Measurements from ENCODE around the gene GRIN2D.

The GRIN2D gene

DNA sequence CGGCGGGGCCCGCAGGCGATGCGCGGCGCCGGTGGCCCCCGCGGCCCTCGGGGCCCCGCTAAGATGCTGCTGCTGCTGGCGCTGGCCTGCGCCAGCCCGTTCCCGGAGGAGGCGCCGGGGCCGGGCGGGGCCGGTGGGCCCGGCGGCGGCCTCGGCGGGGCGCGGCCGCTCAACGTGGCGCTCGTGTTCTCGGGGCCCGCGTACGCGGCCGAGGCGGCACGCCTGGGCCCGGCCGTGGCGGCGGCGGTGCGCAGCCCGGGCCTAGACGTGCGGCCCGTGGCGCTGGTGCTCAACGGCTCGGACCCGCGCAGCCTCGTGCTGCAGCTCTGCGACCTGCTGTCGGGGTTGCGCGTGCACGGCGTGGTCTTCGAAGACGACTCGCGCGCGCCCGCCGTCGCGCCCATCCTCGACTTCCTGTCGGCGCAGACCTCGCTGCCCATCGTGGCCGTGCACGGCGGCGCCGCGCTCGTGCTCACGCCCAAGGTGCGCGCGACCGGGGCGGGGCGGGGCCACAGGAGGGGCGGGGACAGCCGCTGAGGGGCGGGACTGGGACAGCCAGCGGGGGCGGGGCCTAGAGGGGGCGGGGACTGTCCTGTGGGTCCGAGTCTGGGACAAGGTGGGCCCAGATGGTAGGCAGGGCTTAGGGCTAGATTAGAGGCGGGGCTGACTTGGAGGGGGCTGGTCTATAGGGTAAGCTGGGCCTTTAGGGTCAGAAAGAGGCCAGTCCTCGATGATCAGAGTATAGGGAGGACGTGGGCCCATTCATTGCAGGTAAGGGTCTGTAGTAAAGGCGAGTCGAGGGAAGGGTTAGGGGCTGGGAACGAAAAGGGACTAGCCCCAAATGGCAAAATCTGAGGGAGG lies 5.1 kb downstream of the GRIN2D start:
- DNase-seq, result peak; percentile 97

DNA sequence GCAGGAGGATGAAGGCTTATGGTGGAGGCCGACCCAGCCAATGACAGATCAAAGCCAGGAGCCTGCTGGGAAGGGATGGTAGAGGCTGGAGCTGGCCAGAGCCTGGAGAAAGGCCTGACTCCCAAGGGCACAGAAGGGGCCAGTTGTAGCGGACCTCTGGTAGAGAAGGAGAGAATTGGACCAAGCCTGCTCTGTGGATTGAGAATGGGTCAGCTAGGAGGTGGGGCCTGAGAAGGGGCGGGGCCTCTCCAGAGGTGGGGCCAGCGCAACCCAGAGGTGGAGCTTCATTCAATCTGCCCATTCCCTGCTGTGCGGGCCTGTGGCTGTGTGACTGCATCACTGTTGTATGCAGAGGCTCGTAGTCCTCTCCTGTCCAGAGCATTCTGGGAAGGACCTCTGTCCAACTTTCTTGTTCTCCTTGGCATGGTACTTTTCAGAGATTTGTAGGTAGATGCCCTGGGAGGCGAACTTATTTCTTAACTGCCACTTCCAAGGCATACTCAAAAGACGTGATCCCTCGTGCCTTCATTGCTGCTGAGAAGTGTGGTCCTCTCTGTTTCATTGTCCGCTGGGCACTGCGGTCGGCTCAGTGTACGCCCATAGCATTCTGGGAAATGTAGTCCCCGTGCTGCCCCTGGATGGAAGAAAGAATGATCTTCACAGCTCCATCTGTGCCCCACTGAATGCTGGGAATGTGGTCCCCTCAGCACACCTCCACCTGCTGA lies 6.7 kb downstream of the GRIN2D start:
- DNase-seq, result peak; percentile 99

DNA sequence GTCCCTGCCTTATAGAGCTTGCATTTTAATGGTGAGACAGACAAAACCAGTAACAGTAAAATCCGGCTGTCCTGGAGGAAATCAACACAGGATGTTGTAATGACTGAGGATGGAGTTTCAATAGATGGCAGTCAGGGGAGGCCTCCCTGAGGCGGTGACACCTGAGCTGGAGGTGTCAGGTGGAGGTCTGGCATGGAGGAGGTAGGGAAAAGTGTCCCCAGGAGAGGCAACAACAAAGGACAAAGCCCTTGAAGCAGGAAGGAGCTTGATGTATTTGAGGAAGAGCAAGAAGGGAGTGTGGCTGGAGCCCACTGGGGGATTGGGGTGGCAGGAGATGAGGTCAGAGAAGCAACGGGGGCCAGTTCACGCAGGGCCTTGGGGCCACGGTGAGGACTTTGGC lies 7.8 kb downstream of the GRIN2D start:
- DNase-seq, result peak; percentile 46

DNA sequence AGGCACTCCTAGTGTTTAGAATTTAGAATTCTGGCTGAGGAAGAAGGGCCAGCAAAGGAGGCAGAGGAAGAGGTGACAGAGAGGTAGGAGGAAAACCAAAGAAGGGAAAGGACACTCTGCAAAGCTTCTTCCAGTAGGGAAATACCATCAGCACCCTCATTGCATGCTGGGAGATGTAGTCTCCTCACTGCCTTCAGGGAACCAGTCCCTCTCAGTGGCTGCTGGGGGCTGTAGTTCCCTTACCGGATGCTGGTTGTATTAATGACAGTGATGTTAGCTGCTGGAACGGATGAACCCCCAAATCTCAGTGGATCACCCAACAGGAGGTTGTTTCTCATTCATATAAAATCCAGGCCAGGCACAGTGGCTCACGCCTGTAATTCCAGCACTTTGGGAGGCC lies 10.1 kb downstream of the GRIN2D start:
- peak; percentile 63 for DNase-seq

DNA sequence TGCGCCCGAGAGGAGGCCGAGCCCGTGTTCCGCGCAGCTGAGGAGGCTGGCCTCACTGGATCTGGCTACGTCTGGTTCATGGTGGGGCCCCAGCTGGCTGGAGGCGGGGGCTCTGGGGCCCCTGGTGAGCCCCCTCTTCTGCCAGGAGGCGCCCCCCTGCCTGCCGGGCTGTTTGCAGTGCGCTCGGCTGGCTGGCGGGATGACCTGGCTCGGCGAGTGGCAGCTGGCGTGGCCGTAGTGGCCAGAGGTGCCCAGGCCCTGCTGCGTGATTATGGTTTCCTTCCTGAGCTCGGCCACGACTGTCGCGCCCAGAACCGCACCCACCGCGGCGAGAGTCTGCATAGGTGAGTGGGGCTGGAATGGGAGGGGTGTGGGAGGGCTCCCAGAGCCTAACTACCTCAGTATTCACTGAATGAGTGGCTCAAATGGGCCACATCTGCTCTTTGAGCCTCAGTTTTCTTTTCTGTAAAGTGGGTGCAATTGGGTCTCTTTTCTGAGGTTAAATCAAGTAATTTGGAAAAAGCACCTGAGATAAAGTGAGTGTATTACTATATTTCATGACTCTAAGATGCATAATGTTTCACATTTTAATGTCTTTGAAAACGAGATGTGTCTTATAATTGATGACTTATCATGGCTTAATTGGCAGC lies 11.7 kb downstream of the GRIN2D start:
- no peak for DNase-seq

DNA sequence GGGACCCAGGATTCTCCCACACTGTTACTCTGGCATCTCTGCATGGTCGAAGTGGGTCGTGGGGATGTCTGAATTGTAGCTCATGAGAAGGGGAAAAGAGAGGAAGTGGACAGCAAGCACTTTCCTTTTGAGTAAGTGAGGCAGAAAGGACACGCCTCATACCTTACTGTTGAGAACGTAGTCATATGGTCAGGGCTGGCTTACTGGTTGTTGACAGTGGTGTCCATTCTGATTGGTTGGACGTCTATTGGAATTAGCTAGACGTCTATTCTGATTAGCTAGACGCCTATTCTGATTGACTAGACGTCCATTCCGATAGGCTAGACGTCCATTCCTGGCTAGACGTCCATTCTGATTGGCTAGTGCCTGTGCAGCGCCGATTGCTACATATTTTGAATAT lies 12.4 kb downstream of the GRIN2D start:
- no peak for DNase-seq

DNA sequence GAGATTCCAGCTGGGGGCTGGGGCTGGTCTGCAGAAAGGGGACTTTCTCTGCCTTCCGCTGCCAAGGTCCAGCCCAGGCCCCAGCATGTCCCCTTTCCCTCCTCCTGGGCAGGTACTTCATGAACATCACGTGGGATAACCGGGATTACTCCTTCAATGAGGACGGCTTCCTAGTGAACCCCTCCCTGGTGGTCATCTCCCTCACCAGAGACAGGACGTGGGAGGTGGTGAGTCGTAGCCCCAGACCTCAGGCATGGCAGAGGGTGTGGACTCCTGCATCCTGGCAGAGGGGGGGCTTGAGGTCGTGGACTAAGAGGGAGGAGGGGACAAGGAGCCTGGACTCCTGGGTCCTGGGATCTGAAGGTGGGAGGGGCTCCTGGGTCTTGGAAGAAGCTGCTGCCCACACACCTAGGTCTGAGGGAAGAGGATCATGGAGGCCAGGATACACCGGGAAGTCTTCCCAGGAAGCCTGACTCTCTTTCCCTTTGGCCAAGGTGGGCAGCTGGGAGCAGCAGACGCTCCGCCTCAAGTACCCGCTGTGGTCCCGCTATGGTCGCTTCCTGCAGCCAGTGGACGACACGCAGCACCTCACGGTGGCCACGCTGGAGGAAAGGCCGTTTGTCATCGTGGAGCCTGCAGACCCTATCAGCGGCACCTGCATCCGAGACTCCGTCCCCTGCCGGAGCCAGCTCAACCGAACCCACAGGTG lies 20.6 kb downstream of the GRIN2D start:
- no peak for DNase-seq

DNA sequence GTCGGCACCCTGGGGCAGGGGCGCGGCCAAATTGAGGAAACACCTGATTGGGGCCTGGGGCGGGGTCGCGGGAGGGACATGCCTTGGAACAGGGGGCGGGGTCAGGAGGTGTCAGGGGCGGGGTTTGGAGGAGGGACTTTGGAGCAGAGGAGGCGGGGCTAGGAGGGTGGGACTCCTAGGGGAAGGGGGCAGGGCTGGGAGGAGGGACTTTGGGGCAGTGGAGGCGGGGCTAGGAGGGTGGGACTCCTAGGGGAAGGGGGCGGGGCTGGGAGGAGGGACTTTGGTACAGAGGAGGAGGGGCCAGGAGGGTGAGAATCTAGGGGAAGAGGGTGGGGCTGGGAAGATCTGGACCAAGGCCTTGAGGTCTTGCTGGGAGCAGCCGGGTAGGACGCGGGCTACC lies 21.9 kb downstream of the GRIN2D start:
- DNase-seq, result peak; percentile 45

DNA sequence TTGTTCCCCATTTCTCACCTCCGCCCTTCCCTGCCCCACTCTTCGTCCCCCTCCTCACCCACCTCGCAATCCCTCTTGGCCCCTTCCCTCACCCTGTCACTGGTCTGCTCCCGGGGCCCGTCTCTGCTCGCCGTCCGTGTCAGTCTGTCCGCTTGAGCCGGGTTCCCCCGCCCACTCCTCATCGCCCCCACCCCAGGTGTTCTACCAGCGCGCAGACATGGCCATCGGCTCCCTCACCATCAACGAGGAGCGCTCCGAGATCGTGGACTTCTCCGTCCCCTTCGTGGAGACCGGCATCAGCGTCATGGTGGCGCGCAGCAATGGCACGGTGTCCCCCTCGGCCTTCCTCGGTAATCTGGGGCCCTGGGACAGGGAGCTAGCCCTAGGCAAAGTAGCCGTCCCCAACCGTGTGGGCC lies 22.3 kb downstream of the GRIN2D start:
- no peak for DNase-seq

DNA sequence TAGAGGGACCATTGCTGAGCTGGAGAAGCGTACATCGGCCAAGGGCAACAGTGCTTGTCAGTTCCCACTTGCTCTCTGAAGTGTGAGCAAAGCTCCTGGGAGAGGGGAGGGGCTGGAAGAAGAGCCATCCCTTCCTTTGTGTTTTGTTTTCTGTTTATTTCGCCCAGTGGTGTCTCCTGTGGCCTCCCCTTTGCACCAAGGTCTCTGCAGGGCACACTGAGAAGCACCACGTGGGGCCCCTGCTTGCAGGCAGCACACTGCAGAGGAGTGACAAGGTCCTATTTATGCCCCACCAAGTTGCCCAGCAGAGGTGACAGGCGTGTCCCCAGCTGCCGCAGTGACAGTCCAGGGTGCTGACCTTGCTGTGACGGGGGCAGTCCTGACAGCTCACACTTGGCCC lies 24.0 kb downstream of the GRIN2D start:
- no peak for DNase-seq

DNA sequence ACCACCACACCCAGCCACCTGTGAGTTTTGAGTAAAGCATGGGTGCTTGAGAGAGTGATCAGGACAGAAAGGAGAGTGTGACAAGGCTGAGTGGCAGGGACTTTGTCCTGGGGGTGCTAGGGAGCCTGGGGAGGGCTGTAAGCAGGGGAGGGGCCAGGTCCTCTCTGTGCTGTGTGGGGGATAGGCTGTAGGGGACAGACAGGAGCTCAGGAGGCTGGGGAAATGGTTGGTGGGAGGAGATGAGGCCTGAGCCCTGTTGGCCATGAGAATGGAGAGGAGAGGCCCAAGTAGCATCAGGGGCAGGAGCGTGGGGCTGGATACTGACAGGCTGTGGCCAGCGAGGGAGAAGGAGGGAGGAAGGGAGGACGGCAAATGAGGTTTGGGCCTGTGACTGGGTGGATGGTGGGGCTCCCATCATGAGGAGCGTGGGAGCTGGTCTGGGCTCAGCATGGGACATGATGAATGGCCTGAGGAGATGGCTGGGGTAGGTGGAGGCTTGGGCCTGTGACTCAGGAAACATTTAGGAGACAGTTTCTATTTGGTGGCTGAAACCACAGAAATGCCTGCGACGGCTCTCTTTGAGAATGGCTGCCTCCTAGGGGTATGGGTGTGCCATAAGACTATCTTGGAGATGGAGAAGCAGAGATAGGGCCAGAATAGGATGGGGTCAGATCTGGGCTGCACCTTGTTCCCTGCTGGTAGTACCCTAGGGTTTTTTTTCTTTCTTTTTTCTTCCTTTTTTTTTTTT lies 25.0 kb downstream of the GRIN2D start:
- DNase-seq, result no peak

DNA sequence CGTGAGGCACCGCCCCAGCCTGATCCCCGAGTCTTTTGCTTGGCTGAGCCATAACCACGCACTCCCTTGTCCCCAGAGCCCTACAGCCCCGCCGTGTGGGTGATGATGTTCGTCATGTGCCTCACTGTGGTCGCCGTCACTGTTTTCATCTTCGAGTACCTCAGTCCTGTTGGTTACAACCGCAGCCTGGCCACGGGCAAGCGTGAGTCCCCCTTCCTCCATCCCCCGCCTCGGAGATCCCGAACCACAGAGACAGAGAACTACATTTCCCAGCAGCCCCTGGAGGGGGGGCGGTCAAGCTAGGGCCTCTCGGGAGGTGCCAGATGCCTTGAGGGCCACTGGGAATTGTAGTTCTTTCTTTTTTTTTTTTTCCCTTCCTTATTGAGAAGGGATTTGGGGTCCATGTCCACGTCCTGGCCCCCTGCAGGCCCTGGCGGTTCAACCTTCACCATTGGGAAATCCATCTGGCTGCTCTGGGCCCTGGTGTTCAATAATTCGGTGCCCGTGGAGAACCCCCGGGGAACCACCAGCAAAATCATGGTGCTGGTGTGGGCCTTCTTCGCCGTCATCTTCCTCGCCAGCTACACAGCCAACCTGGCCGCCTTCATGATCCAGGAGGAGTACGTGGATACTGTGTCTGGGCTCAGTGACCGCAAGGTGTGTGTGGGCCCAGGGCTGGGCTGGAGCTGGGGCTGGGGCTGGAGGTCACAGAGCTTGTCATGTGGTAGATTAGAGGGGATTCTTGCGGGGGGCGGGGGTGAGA lies 25.9 kb downstream of the GRIN2D start:
- DNase-seq, result peak; percentile 27

DNA sequence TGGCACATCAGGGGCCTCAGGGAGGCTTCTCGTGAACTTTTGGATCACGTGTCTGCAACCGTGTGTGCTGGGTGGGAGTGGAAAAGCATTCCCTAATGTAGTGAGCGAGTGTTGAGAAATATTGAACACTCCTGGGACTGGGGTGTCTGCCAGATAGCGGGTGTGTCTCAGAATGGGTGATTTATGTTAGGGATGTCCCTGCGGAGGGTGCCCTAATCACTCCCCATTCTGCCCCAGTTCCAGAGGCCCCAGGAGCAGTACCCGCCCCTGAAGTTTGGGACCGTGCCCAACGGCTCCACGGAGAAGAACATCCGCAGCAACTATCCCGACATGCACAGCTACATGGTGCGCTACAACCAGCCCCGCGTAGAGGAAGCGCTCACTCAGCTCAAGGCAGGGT lies 28.1 kb downstream of the GRIN2D start:
- DNase-seq, result no peak

DNA sequence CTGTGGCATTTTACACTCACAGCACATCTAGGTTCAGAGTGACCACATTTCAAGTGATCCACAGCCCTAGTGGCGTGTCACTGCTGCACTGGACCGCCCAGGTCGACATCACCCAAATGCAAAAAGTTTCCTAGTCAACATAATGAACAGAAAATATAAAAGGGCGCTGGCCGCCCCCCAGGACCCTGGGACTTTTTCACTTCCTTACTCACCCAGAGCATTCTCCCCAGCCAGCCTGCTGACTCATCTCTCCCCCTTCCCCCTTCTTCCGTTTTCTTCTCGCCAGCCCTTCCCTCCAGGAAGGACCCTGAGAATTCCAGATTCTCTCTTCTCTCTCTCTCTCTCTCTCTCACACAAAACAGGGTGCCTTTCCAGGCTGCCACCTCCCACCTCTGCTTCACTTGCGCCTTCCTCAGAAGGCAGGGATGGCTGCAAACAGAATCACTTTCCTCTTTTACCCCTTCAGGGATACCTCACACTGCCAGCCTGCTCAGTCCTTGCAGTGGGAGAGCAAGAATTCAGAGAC lies 31.3 kb downstream of the GRIN2D start:
- DNase-seq, result no peak

DNA sequence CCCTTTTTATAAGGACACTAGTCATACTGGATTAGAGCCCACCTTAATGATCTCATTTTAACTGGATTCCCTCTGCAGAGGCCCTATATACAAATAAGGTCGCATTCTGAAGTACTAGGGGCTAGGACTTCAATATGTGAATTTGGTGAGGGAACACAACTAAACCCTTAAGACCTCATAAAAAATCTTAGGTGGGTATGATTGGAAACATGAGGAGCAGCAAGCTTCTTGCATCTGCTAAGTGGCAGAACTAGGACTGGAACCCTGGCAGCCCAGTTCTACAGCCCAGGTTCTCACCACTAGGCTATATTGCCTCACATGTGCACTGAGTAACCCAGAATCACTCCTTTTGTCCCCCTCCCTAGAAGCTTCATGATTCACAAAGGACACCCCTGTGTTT lies 35.2 kb downstream of the GRIN2D start:
- DNase-seq, result no peak

DNA sequence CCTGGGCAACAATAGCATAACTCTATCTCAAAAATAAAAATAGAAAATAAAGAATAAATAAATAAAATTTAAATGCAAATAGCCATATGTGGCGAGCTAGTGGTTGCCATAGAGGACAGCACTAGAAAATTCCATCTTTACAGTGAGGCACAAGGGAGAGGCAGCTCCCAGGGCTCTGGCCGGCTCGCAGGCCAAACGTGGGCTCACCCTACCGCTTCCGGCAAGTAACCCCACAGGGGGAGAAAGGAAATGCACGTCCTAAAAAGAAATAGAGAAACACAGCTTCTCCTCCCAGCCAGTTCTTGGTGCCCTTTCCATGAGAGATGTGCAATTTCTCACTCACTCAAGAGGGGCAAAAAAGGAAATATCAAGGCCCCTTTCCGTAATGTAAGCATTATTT lies 39.9 kb downstream of the GRIN2D start:
- DNase-seq, result no peak

DNA sequence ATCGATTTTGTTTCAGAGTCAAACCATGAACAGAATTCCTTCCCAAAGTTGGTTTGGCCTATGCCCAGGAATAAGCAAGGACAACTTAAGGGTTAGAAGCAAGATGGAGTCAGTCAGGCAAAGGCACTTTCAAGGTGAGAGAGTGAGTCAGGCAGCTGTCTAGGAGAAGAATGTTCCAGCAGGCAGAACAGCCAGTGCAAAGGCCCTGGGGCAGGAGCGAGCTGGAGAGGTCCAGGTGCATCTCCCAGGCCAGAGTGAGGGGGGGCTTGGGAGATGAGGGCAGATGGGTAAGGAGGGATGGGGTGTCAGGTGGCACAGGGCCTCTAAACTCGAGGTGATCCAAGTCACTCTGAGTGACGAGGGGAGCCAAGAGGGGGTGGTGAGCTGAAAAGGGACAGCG lies 43.1 kb downstream of the GRIN2D start:
- no peak for DNase-seq

DNA sequence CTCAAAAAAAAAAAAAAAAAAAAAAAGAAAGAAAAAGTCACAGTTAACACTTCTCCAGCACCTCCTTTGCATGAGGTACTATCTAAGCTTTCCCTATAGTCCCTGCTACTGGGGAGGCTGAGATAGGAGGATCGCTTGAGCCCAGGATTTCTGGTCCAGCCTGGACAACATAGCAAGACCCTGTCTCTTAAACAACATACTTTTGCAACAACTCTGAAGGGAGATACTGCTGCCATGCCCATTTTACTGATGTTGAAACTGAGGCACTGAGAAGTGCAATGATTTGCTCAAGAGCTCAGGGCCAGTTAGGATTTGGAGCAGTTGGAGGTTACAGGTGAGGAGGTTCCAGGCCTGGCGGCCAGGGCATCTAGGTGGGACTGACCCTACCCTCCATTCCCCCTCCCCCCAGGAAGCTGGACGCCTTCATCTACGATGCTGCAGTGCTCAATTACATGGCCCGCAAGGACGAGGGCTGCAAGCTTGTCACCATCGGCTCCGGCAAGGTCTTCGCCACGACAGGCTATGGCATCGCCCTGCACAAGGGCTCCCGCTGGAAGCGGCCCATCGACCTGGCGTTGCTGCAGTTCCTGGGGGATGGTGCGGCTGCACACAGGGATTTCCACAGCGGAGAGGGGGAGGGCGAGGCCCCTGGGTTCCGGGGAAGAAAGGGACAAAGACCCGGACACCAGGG lies 48.0 kb downstream of the GRIN2D start:
- no peak for DNase-seq

DNA sequence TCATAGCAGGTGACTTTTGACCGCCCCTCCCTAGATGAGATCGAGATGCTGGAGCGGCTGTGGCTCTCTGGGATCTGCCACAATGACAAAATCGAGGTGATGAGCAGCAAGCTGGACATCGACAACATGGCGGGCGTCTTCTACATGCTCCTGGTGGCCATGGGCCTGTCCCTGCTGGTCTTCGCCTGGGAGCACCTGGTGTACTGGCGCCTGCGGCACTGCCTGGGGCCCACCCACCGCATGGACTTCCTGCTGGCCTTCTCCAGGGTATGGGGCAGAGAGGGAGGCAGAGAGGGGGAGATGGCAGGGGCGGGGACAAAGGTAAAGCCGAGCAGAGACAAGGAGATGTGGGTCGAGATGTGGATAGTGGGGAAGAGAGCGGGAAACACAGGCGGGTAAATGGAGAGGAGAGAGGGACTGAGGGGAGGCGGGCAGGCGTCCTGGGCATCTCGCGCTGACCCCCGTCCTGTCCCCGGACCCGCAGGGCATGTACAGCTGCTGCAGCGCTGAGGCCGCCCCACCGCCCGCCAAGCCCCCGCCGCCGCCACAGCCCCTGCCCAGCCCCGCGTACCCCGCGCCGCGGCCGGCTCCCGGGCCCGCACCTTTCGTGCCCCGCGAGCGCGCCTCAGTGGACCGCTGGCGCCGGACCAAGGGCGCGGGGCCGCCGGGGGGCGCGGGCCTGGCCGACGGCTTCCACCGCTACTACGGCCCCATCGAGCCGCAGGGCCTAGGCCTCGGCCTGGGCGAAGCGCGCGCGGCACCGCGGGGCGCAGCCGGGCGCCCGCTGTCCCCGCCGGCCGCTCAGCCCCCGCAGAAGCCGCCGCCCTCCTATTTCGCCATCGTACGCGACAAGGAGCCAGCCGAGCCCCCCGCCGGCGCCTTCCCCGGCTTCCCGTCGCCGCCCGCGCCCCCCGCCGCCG lies 48.9 kb downstream of the GRIN2D start:
- no peak for DNase-seq

DNA sequence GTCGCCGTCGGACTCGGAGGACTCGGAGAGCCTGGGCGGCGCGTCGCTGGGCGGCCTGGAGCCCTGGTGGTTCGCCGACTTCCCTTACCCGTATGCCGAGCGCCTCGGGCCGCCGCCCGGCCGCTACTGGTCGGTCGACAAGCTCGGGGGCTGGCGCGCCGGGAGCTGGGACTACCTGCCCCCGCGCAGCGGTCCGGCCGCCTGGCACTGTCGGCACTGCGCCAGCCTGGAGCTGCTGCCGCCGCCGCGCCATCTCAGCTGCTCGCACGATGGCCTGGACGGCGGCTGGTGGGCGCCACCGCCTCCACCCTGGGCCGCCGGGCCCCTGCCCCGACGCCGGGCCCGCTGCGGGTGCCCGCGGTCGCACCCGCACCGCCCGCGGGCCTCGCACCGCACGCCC lies 49.8 kb downstream of the GRIN2D start:
- DNase-seq, result peak; percentile 47

All from NCI-H146 (cell line).